Large intestine (tissue), 3 donors: ENCODE measurements around the gene CAPN2. TPM values are rescaled to one million over a fixed set of nuclear protein-coding genes. Genes with fewer than 3 reads are reported as not detected.
A peak's percentile ranks its signal among the peaks of the same experiment; 100 is the strongest.

Source experiments
- DNase-seq, 2 donors: peaks; one replicate each; pipeline versions ENCODE4 v3.0.0 to v3.0.0-alpha.2; 2013
- H3K27ac ChIP-seq: one replicate; pipeline ENCODE4 v1.5.1; 2013; ENCODE audit warnings: low read length
- H3K27me3 ChIP-seq: 2 replicates; pipeline ENCODE4 v1.6.1; 2013; ENCODE audit warnings: low read length; ENCODE audit not compliant: control insufficient read depth, insufficient read depth
- H3K36me3 ChIP-seq: 2 replicates; pipeline ENCODE4 v1.6.1; 2013; ENCODE audit warnings: low read length; ENCODE audit not compliant: control insufficient read depth, insufficient read depth
- H3K4me1 ChIP-seq: one replicate; pipeline ENCODE4 v1.6.1; 2013; ENCODE audit warnings: low read length; ENCODE audit not compliant: control insufficient read depth, insufficient read depth
- H3K4me3 ChIP-seq: one replicate; pipeline ENCODE4 v1.5.1; 2013; ENCODE audit warnings: low read length
- H3K9me3 ChIP-seq: one replicate; pipeline ENCODE4 v1.6.1; 2013; ENCODE audit warnings: mild to moderate bottlenecking, low read depth, low read length, moderate library complexity; ENCODE audit not compliant: control insufficient read depth
- WGBS: methylation state at CpG from one replicate; pipeline ENCODE4 v1.1.5; 2013; ENCODE audit warnings: low lambda C conversion rate; ENCODE audit not compliant: insufficient coverage; 5-methylcytosine and 5-hydroxymethylcytosine counted together
- polyA plus RNA-seq: library from polyadenylated mRNA; unstranded; fragments of 120-200 nt; gene quantifications from one replicate; pipeline ENCODE4 v1.2.1, GENCODE V29; 2013

Gene CAPN2
- polyA plus RNA-seq, 1 donor: 71.3 TPM

GRCh38 chr1:223775054-223775453, 62.7 kb downstream of the CAPN2 start:
- no peak for DNase-seq
- Histone ChIP-seq H3K27me3 (no peaks in the 10 kb centered on the region), H3K9me3 (no peaks in the 10 kb centered on the region), H3K27ac (no peak overlapping the region), H3K4me3 (no peak overlapping the region), H3K4me1 (peaks cover 22% of the 10 kb centered on the region), H3K36me3 (peaks cover 62% of the 10 kb centered on the region)
- 100% methylated on average over 1 of the region's 4 CpGs for WGBS

- Histone ChIP-seq H3K4me3 (no peak overlapping the region), H3K9me3 (no peaks in the 10 kb centered on the region), H3K27ac (no peak overlapping the region), H3K36me3 (peaks cover 60% of the 10 kb centered on the region), H3K4me1 (peaks cover 22% of the 10 kb centered on the region), H3K27me3 (no peaks in the 10 kb centered on the region)
- 63% methylated on average over 1 of the region's 1 CpG for WGBS
- DNase-seq: no peak
Observed at GRCh38 chr1:223775711-223776074, 63.4 kb downstream of the CAPN2 start.

GRCh38 chr1:223776075-223776814, 63.9 kb downstream of the CAPN2 start:
- H3K27ac ChIP-seq: no peak overlapping the region
- no CpG with 5 or more reads among the region's 9 CpGs for WGBS
- DNase-seq: peak in 1 of 2 donors; percentile 54
- peaks cover 18% of the 10 kb centered on the region for H3K4me1 ChIP-seq
- H3K9me3 ChIP-seq: no peaks in the 10 kb centered on the region
- H3K36me3 ChIP-seq: peaks cover 54% of the 10 kb centered on the region
- no peak overlapping the region for H3K4me3 ChIP-seq
- no peaks in the 10 kb centered on the region for H3K27me3 ChIP-seq

GRCh38 chr1:223776826-223777454, 64.6 kb downstream of the CAPN2 start:
- no peaks in the 10 kb centered on the region for H3K27me3 ChIP-seq
- H3K36me3 ChIP-seq: peaks cover 49% of the 10 kb centered on the region
- no peak overlapping the region for H3K4me3 ChIP-seq
- peaks cover 14% of the 10 kb centered on the region for H3K4me1 ChIP-seq
- H3K27ac ChIP-seq: no peak overlapping the region
- peak in 1 of 2 donors; percentile 31 for DNase-seq
- no peaks in the 10 kb centered on the region for H3K9me3 ChIP-seq
- WGBS: 65% methylated on average over 2 of the region's 10 CpGs

- peaks cover 50% of the 10 kb centered on the region for H3K36me3 ChIP-seq
- no peaks in the 10 kb centered on the region for H3K9me3 ChIP-seq
- no peak for DNase-seq
- no peak overlapping the region for H3K27ac ChIP-seq
- H3K4me1 ChIP-seq: peaks cover 8% of the 10 kb centered on the region
- H3K4me3 ChIP-seq: no peak overlapping the region
- no peaks in the 10 kb centered on the region for H3K27me3 ChIP-seq
- 100% methylated on average over 4 of the region's 8 CpGs for WGBS
Observed at GRCh38 chr1:223780318-223780717, 68.0 kb downstream of the CAPN2 start.

- peaks cover 8% of the 10 kb centered on the region for H3K4me1 ChIP-seq
- no peak overlapping the region for H3K4me3 ChIP-seq
- H3K27ac ChIP-seq: peak overlapping the region; percentile 47
- H3K9me3 ChIP-seq: no peaks in the 10 kb centered on the region
- peaks cover 47% of the 10 kb centered on the region for H3K36me3 ChIP-seq
- DNase-seq: peak; percentile 68 to 86
- no peaks in the 10 kb centered on the region for H3K27me3 ChIP-seq
- WGBS: 0% methylated on average over 1 of the region's 6 CpGs
Observed at GRCh38 chr1:223780949-223781348, 68.6 kb downstream of the CAPN2 start.

GRCh38 chr1:223783676-223784075, 71.3 kb downstream of the CAPN2 start:
- no peak overlapping the region for H3K4me3 ChIP-seq
- no peak for DNase-seq
- peaks cover 3% of the 10 kb centered on the region for H3K4me1 ChIP-seq
- WGBS: no CpG with 5 or more reads among the region's 1 CpG
- H3K27me3 ChIP-seq: no peaks in the 10 kb centered on the region
- peaks cover 46% of the 10 kb centered on the region for H3K36me3 ChIP-seq
- H3K9me3 ChIP-seq: no peaks in the 10 kb centered on the region
- H3K27ac ChIP-seq: no peak overlapping the region

- Histone ChIP-seq H3K36me3 (peaks cover 38% of the 10 kb centered on the region), H3K27me3 (no peaks in the 10 kb centered on the region), H3K4me1 (peaks cover 3% of the 10 kb centered on the region), H3K4me3 (no peak overlapping the region), H3K9me3 (no peaks in the 10 kb centered on the region), H3K27ac (no peak overlapping the region)
- WGBS: 100% methylated on average over 2 of the region's 4 CpGs
- DNase-seq: no peak
Observed at GRCh38 chr1:223784541-223784940, 72.2 kb downstream of the CAPN2 start.

- peaks cover 3% of the 10 kb centered on the region for H3K4me1 ChIP-seq
- H3K4me3 ChIP-seq: no peak overlapping the region
- H3K27ac ChIP-seq: no peak overlapping the region
- no peaks in the 10 kb centered on the region for H3K9me3 ChIP-seq
- no peaks in the 10 kb centered on the region for H3K27me3 ChIP-seq
- WGBS: 74% methylated on average over 3 of the region's 5 CpGs
- H3K36me3 ChIP-seq: peaks cover 33% of the 10 kb centered on the region
- DNase-seq: no peak
Observed at GRCh38 chr1:223785808-223786207, 73.5 kb downstream of the CAPN2 start.

- no peak for DNase-seq
- H3K36me3 ChIP-seq: peaks cover 33% of the 10 kb centered on the region
- H3K4me1 ChIP-seq: no peaks in the 10 kb centered on the region
- H3K27me3 ChIP-seq: no peaks in the 10 kb centered on the region
- H3K4me3 ChIP-seq: no peak overlapping the region
- WGBS: no CpG with 5 or more reads among the region's 4 CpGs
- no peaks in the 10 kb centered on the region for H3K9me3 ChIP-seq
- no peak overlapping the region for H3K27ac ChIP-seq
Observed at GRCh38 chr1:223788746-223789415, 76.5 kb downstream of the CAPN2 start.
